ENCODE results near the gene PRICKLE4.
"Not testable (repeated sequence)": the region's sequence is repeated elsewhere in the genome, so short reads cannot be mapped to it uniquely, and the experiment has no call there.

Gene PRICKLE4

DNA sequence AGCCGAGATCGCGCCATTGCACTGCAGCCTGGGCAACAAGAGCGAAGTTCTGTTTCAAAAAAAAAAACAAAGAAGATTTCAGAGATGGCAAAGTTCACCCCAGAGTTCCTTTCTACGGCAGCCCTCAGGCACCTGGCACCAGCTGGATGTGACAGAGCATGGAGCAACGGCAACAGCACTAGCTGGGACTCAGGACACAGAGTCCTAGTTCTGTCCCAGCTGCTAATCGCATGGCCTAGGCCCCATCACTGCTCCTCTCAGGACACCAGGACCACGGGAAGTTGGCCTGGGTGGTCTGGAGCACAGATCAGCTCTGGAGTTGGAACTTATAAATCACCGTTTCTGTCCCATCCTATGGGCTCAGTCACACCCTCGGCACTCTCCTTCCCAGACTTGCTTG is 34.5 kb upstream of the PRICKLE4 start:
- no peak for DNase-seq (ENCODE audit: low read depth)

DNA sequence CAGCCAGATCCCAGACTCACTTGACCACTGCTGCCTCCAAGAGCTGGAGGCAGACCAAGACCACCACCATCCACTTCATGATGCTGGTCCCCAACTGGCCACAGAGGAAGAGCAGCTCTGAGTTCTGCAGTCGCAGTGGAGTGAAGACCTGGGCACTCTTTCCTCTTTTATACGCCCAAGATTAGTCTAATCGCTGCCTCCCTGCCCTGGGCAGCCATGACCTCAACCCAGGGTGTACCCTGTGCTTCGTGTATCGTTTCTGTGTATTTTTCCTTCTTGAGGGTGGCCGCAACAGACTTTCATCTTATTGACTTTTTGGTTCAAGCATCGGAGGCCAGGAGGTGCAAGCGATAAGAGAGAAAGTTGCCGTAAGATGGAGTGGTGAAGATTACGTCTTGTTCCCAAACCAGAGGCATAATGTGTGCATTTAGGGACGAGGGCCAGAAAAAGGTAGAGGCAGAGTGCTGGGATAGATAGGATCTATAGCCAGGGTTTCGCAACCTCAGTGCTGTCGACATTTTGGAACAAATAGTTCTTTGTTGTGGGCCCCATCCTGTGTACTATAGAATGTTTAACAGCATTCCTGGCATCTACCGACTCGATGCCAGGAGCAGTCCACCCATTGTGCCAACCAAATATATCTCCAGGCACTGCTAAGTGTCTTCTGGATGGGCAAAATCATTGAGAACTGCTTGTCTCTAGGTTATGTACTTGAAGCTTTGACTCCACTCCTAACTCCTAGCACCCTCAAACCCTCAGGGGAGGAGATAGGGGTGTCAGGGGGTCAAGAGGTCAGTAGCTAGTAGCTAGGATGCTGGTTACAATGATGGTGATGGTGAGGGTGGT is 33.1 kb upstream of the PRICKLE4 start, which contains the start of gene PGC:
PGC (minus strand) TSS at position 142 of the 846 bp plus-strand sequence; CDS start at position 79, 63 bp downstream.
- DNase-seq (ENCODE audit: low read depth), result no peak

- DNase-seq (ENCODE audit: low read depth), result no peak
Observed at GRCh38 chr6:41748102-41748477, 32.5 kb upstream of the PRICKLE4 start.

DNA sequence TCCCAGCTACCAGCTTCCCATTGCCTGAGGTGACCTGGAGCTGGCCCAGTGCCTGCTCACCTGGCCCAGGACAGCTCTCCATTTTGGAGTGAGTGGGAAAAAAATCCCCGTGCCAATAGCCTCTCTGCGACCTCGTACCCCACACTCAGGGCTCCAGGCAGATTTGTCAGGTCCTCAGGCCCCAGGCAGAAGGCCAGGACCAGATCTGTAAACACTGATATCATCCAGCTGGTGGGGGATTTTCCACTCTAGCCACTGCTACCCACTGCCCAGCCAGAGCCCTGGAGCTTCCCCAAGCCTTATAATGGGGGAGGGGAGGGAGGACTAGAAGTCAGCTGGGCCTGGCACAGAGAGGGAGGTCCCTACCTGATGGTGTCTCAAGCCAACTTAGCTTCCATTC is 32.0 kb upstream of the PRICKLE4 start:
- no peak for DNase-seq (ENCODE audit: low read depth)

DNA sequence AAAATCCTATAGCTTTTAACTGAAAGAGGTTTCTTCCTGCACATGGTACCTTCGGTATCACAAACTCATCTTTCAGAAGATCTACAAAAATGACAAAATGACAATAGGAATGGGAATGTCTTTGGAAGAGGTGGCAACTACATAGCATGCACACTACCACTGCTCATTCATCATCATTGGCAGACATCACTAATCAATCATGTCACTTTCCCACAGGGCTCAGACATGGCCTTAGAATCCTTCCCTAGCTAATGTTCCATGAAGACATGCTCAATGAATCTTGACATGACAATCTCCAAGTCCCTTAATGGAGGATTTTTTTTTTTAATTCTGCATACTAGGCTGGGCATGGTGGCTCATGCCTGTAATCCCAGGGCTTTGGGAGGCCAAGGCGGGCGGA is 30.2 kb upstream of the PRICKLE4 start:
- no peak for DNase-seq (ENCODE audit: low read depth)

- no peak for DNase-seq (ENCODE audit: low read depth)
Observed at GRCh38 chr6:41755895-41756294, 24.7 kb upstream of the PRICKLE4 start.

DNA sequence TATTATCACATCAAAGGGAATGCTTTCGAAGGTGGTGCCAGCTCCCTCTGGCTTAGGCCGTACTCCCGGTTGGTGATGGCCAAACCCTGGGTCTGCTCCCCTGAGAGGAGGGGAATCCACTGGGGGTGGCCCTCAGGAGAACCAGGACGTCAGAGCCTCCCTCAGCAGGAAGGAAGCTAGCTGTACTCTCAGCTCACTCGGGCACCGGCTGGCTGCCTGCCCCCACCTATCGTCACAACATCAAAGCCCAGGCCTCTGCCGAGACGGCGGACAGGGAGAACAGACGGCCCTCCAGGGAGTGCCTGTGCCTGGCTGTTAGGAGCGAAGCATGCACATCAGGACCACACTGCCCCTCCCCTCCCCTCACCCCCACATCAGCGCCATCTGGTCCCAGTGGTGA is 24.2 kb upstream of the PRICKLE4 start:
- no peak for DNase-seq (ENCODE audit: low read depth)

DNA sequence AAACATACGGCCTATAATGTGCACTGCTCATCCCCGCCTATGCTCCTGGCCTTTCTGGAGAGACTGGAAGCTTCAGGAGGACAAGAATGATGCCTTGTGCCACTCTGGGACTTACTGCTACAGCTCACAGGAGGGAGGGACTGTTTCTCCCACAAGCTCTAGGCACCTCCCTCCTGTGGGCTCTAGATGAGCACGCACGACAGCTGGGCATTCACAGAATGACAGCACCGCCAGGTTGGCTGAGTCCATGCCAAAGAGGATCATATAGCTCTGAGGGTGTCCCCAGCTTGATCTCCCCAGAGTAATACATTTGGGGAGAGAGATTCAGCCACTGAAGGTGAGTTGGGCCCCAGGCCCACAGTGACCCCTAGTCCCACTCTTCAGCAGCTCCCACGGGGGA is 23.3 kb upstream of the PRICKLE4 start:
- DNase-seq (ENCODE audit: low read depth), result no peak

- no peak for DNase-seq (ENCODE audit: low read depth)
Observed at GRCh38 chr6:41757931-41758640, 22.5 kb upstream of the PRICKLE4 start.

DNA sequence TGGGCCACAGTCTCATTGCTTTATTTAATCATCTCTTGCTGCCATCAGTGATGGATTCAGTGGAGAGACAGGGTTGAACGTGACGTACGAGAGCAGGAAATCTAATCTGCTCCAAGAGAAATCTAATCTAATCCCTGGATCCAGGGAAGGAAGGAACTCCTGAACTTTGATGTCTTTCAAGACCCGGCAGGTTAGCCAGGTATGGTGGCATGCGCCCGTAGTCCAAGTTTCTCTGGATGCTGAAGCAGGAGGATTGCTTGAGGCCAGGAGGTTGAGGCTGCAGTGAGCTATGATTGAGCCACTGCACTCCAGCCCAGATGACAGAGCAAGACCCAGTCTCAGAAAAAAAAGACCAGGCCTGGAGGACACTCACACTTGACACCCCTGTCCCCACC is 21.9 kb upstream of the PRICKLE4 start:
- DNase-seq (ENCODE audit: low read depth), result no peak

DNA sequence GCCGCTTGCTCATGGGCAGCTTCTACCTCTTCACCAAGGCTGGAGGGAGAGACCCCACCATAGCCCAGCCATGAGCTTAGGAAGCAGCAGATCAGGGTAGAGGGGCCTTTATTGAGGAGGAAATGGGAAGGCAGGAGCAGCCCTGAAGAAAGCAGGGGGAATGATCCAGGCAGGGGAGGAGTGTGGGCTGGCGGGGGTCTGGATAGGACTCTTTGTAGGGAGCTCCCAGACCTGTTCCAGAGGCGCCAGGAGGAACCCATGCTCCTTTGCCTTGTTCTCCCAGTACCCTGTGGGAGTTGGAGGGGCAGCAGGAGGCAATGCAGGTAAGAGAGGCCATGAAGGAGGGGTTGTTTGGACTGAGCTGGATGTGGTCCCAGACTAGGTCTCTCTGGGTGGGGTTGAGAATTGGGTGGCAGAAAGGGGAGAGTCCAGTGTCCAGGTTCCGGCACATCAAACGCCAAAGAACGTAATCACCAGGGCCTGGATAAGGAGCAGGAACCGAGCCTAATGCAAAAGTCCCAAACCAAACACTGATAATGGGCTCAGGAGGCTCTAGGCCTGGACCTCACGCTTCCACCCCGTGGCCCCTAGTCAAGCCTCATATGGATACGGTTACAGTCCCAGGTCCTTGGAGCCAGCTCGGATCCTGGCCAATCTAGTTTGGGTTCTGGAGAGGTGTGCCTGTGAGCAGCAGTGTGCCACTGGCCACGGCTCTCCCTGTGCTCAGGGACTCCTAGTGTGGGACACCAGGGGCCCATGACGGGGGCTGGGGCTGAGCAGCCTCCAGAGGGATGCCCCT is 21.3 kb upstream of the PRICKLE4 start:
- no peak for DNase-seq (ENCODE audit: low read depth)

- no peak for DNase-seq (ENCODE audit: low read depth)
Observed at GRCh38 chr6:41759905-41760579, 20.5 kb upstream of the PRICKLE4 start.

DNA sequence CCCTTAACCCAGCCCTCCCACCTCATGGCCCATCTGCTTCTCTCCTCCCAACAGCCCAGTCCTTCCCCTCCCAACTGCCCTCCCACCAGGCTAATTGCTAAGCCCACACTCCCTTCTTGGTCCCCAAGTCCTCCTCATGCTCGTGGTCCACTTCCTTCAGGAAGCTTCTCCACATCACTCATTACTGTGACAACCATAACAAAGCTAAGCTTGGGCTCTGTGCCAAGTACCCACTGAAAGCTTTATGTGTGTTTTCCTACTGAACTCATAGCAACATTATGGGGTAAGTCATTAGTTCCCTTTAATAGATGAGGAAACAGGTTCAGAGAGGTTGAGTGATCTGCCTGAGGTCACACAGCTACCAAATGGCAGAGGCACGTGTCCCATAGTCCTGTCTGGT is 17.1 kb upstream of the PRICKLE4 start:
- DNase-seq (ENCODE audit: low read depth), result no peak

DNA sequence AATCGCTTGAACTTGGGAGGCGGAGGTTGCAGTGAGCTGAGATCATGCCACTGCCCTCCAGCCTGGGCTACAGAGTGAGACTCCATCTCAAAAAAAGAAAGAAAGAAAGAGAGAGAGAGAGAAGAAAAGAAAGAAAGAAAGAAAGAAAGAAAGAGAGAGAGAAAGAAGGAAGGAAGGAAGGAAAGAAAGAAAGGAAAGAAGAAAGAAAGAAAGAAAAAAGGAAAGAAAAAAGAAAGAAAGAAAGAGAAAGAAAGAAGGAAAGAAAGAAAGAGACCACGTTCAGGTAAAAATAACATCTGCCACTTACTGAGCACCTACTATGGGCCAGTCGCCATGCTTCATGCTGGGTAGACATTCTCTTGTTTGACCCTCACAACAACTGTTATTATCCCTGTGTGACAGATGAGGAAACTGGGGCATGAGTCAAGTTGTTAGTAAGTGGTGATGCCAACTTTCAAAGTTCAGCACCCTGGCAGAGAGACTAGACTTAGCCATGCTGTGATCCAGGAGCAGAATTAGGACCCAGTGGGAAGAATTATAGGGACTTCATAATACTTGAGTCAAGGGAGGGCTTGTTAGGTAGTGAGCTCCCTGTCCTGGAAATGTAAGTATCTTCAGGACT is 14.4 kb upstream of the PRICKLE4 start:
- not testable (repeated sequence) for DNase-seq (ENCODE audit: low read depth)

DNA sequence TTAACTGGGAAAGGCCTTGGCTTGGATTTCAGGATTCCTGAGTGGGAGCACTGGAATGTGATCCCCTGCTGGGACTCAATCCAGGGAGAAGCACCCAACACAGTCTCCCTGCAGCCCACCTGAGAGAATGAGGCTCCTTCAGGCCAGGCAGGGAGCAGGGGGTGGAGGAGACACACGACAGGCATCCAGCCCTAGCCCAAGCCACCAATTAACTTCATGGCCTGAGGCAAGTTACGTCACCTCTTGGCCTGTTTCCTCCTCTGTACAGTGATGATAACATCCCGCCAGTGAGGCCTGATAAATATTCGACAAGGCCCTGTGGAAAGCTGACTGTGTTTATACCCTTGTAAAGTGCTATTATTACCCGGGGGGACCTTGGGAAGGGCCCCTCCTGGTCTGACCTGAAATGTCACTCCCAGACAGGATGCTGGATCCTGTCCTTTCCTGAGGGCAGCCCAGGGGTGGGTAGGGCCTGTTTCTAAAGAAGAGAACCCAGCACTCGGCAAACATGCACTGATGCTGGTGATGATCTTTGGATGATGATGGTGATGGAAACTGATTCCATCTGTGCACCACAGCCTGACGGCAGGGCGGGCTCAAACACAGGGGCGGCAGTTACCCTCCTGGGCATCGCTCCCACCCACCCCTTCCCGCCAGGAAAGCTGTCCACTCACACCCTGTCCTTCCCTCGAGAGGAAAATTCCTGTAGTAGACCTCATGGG is 13.3 kb upstream of the PRICKLE4 start:
- no peak for DNase-seq (ENCODE audit: low read depth)

DNA sequence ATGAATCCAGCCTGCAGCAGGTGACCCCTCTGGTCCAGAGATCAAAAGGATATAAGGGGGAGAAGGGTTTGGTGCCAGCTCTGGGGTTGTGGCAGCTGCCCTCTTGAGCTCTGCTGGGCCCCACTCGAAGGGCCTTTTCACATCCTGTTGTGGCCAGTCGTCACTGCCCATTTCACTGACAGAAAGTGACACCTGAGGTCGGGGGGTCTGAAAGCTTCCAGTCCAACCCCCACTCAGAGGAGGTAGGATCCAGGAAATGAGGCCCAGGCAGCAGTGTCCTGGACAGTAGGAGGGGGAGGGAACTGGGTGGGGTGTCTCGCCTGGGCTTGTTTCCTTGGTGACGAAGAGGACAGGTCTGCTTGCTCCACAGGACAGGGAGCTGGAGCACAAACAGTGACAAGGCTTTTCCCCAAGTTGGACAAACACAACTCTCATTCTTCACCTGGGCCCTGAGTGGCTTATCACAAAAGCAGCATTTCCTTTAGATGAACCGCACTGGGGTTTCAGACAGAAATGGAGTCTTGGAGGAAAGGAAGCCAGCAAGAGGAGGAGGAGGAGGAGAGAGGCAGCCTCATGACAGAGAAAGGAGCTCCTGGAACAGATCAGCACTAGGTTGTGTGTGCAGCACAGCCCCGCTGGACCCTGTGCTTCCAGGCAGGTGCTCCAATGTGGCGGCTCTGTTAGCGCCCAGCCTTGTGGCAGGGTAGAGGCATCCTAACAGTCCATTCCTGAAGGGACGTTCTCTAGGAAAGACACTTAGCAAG is 11.9 kb upstream of the PRICKLE4 start:
- DNase-seq (ENCODE audit: low read depth), result no peak

DNA sequence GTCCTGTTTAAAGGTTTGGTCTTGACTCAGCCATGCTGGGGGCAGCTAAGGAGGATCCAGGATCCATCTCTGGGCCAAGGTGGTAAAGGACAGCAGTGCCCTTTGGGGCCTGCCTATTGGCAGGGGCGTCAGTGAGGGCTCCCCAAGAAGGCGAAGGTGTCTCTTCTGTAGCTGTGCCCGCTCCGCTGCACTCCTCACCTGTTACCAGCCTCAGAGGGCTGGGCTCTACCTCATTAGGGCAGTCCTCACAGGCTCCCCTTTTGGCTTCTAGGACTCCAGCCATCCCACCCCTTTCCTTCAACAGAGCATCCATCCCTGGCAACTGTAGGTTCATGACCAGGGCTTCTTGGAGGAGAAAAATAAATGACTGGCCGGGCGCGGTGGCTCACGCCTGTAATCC is 11.2 kb upstream of the PRICKLE4 start:
- DNase-seq (ENCODE audit: low read depth), result no peak

DNA sequence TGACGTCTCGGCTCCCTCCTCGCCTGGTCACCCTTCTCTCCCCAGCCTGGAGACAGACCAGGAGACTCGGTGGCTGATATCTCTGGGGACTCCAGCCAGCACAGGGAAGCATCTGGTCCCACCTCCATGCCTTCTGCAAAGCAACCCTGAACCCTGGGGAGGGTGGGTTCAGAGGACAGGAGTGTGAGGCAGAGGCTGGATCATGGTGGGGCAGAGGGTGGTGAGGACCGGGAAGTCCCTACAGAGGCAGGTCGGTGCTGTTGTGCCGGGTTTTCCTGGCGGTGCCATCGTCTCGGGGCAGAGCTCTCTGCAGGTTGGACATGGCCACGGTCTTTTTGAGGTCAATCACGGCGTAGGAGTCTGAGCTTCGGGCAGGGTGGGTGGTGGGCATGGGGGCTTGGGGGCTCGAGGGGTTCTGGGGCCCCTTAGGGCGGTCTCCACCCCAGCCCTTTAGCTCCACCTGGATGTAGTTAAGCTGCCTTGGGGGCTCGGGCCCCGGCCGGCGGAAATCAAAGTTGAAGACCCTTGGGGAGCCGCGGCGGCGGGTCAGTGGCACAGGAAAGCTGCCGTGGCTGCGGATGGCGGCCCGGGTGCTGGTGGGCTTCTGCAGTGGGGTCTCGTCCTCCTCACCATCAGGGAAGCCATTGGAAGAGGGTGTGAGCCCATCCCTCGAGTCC is 10.1 kb upstream of the PRICKLE4 start:
- DNase-seq (ENCODE audit: low read depth), result no peak

Measured in activated T-helper 1 cell treated with Interleukin-2 at 50 U/mL for 16 hours (primary cell).